RPMI7951 (cell line): Measurements from ENCODE around the gene TREML4. TPM values are rescaled to one million over a fixed set of nuclear protein-coding genes. Genes with fewer than 3 reads are reported as not detected.

ENCODE experiments used
- DNase-seq: peaks from one replicate; pipeline ENCODE4 v3.0.0-alpha.2; 2012; ENCODE audit warnings: low read depth
- total RNA-seq: library from RNA; depleted of rRNA; stranded (reverse); fragments of >200 nt; shearing (Covaris generic); gene quantifications from 2 replicates; pipeline ENCODE4 v1.2.3, GENCODE V29; 2014

Gene TREML4
- total RNA-seq, 1 experiment from 2014 or later: not detected

DNA sequence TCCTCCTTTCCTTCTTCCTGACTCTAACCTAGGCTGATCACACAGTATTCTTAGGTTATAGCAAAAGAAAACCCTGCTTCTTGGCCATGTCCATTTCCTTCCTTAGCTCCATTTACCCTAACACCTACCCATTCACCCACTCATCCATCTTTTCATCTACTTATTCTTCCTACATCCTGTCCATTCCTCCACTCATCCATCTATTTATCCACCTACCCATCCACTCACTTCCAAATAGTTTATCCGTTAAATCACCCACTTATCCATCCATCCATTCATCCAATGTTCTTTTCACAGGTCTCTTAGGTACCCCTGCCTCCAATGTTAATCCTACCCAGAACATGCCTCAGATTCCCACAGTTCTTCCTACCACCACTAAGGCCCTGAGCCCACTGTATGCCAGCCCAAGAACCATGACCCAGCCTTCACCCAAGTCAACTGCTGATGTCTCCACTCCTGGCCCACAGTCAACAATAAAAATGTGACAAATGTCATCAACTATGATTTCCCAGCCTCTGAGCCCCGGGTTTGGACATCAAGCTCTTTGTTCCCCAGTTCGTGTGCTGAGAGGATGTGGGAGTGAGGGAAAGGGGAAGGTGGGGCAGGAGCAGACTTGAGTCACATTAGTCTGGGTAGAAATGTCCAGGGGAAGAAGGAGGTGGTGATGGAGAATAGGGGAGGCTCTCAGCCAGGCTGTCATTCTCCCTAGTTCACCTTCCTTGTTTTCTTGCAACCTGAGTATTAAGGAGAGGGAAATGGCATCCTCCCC lies 24.4 kb downstream of the TREML4 start:
- DNase-seq: no peak

DNA sequence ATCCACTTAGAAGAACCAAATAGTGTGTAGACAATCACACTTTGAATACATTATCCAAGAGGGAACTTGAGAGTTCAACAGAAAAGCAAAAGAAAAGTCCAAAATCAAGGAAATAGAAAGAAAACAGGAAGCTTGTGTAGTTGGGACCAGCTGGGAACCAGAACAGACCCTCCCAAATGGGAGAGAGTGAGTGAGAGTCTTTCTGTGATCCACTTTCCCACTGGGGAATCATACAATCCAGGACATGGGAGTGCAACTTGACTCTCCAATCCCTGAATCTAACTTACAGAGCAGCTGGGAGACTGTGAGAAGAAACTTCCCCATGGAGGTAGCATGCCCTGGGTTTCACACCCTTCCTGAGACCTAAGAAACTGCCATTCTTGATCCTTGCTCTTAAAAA lies 27.0 kb downstream of the TREML4 start:
- DNase-seq: no peak

GRCh38 chr6:41255638-41256246 lies 27.6 kb downstream of the TREML4 start:
- no peak for DNase-seq

GRCh38 chr6:41256383-41256782 lies 28.2 kb downstream of the TREML4 start:
- no peak for DNase-seq

- peak; percentile 57 for DNase-seq
Measured at GRCh38 chr6:41257369-41258195, 29.4 kb downstream of the TREML4 start.

- DNase-seq: no peak
Measured at GRCh38 chr6:41258196-41258493, 30.0 kb downstream of the TREML4 start.

- DNase-seq: no peak
Measured at GRCh38 chr6:41262401-41262800, 34.3 kb downstream of the TREML4 start.

DNA sequence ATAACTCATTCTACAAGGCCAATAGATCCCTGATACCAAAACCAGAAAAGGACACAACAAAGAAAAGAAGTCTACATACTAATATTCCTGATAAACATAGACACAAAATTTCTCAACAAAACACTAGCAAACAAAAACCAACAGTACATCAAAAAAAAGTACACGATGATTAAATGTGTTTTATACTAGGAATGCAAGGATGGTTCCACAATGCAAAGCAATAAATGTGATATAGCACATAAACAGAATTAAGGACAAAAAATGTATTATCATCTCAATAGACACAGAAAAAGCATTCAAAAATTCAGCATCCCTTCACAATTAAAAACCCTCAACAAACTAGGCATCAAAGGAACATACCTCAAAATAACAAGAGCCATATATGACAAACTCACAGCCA lies 35.1 kb downstream of the TREML4 start:
- DNase-seq: no peak

DNA sequence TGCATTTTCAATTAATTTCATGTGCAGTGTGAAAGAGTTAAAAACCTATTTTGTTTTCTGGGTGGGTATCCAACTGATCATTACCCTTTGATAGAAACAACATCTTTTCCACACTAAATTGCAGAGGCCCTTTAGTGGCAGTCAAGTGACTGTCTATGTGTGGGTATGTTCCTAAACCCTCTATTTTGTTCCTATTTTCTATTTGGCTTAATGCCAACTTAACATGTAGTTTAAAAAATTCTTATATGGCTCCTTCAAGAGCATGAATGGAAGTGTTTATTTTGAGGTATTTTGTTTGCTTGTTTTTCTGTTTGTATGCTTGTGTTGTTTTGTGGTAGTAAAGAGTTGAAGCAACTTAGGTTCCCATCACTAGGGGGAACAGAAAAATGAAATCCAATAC lies 38.4 kb downstream of the TREML4 start:
- no peak for DNase-seq

GRCh38 chr6:41268478-41268877 lies 40.3 kb downstream of the TREML4 start:
- no peak for DNase-seq

DNA sequence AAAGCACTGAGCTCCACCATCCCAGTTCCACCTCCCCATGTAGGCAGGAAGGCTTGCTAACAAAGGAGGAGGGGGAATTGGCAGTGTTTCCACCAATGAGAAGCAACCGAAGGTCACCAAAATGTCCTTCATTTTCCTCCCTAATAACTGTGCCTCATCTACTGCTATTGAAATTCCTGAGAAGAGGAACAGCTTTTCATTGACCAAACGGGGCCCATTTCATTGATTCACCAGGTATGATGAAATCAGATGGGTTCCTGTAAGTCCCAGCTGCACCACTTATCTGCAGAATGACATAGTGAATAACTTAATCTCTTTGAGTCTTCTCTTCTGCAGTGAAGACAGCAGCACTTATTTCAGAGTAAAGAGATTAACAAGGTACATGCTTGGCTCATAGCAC lies 41.0 kb downstream of the TREML4 start:
- DNase-seq: no peak

- DNase-seq: no peak
Measured at GRCh38 chr6:41269716-41270115, 41.6 kb downstream of the TREML4 start.

DNA sequence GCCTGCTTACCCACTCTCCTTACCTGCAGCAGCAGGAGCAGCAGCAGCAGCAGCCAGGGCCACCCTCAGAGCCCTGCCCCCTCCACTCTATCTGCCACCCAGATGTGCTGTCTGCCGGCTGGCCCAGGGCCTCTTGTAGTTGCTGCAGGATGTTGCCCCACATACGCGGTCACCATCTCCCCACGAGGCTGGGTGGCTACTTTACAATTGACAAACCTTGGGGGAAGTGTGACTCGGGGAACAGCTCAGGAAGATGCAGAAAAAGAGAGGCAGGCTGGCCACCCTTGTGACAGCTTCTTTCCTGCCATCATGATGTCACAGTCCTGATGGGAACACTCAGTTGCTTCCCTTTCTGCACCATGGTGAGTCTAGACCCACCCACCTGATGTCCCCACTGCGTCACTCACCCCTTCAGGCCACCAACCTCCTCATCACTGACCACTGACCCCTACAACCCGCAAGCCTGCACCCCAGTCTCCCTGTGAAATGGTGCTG lies 43.8 kb downstream of the TREML4 start:
- DNase-seq: no peak

DNA sequence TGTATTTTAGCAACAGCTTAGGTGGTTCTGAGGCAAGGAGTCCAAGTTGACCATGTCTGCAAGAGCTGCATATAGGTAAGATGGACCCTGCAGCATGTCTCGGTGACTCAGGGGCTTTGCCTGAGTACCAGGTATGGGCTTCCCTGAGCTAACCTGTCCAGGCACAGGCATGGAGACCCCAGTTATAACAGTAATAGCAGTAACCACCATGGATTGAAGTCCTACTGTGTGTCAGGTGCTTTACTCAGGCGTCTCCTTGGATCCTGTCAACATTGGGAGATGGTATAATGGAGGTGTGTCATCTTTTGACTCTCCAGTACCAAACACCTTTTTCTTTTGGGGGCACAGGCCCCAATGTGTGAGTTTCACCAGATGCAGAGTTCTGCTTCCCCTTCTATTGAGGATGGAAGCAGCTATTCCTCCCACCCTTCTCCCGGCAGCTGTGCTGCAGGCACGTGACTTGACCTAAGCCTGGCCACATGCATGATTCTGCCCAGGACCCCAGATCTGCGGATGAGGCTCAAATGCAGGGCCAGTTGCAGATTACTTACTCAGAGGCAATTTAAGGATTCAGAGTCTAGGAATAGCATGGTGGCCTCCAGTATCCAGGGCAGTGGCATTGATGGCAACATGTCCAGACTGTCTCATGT lies 44.6 kb downstream of the TREML4 start:
- no peak for DNase-seq

- DNase-seq: no peak
Measured at GRCh38 chr6:41273714-41274113, 45.6 kb downstream of the TREML4 start.

GRCh38 chr6:41274256-41274655 lies 46.1 kb downstream of the TREML4 start:
- DNase-seq: no peak

DNA sequence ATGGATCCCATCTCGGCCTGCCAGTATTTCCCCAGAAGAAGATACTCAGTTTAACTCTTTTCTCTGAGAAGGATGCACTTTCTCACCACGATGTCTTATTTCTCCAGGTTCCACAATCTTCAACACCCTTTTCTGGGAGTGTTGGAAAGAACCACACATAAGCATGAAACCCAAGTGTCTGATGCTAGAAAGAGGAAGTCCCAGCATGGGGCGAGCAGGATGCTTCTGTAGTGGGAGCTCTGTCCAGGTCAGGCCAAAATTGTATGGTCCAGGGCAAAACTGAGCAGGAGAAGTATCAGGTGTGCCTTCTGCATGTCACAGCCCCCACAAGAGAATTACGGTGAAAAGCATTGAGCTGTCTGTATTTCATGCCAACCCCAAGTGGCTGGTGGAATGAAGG lies 47.3 kb downstream of the TREML4 start:
- DNase-seq: no peak

DNA sequence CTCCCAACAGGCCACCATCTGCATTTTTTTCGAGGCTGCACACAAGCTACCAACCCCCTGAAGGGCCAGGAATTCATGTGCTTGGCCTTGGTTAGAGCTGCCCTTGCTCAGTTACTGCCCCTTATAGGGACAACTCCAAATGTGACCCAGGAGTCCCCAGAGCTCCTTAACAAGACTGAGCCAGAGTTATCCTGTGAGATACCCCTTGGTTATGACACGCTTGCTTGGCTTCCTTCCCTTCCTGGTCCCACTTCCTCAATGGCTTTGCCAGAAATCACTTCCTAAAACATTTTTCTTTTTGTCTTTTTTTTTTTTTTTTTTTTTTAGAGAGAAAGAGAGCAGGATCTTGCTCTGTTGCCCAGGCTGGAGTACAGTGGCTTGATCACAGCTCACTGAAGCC lies 49.5 kb downstream of the TREML4 start:
- DNase-seq: no peak

- DNase-seq: peak; percentile 58
Measured at GRCh38 chr6:41278699-41279405, 50.7 kb downstream of the TREML4 start.

DNA sequence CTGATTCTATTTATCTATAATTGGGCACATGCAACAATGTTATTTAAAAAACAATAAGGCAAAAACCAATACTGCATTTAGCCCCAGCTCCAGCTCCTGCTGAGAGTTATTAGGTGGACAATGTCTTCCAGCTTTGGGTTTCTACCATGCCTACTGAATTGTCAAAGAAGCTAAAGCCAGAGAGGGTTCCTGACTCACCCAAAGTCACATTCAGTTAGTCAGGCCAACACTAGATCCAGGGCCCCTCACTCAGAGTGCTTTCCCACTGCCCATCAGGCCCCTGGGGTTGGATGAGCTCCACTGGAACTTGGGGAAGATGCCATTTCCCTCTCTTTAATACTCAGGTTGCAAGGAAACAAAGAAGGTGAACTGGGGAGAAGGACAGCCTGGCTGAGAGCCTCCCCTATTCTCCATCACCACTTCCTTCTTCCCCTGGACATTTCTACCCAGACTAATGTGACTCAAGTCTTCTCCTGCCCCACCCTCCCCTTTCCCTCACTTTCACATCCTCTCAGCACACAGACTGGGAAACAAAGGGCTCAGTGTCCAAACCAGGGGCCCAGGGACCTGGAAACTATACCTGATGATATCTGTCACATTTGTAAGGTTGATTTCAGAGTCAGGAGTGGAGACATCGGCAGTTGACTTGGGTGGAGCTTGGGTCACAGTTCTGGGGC lies 52.4 kb downstream of the TREML4 start:
- no peak for DNase-seq

GRCh38 chr6:41283600-41283999 lies 55.5 kb downstream of the TREML4 start:
- no peak for DNase-seq
